Measurements from ENCODE around the gene PRCD.

DNA sequence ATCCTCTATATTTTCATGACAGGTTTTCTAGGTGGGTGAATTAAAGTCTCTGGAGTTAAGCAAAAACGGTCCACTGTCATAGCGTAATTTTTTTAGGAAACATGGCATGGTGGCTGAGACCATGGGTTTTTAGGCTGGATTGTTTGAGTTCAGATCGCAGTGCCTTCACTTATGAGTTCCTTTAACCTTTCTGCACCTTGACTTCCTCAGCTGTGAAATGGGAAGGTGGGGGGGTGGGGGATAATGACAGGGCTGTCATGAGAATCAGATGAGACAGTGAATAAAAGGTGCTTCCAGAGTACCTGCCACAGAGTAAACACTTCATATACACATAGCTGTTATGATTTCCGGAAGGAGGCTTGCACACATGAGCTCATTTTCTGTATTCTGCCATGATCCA is 11.8 kb downstream of the PRCD start:
- TF ChIP-seq POLR2A (IDR thresholded peaks at IDR 0.05; ENCODE audit: low read length) = no peak
- TF ChIP-seq GATA1 (IDR thresholded peaks at IDR 0.05; ENCODE audit: low read depth, low read length) = no peak

Data from erythroblast (primary cell).